IPS-15b (cell line): ENCODE results near the gene PRG3.
A peak's percentile ranks its signal among the peaks of the same experiment; 100 is the strongest.
"Not testable (repeated sequence)": the region's sequence is repeated elsewhere in the genome, so short reads cannot be mapped to it uniquely, and the experiment has no call there.

Source experiments
- H3K27me3 ChIP-seq: one replicate; pipeline ENCODE4 v1.6.1; 2013; ENCODE audit warnings: low read length; ENCODE audit not compliant: control insufficient read depth, insufficient read depth
- H3K36me3 ChIP-seq: one replicate; pipeline ENCODE4 v1.6.1; 2013; ENCODE audit warnings: low read length; ENCODE audit not compliant: control insufficient read depth, insufficient read depth
- H3K4me1 ChIP-seq: one replicate; pipeline ENCODE4 v1.6.1; 2013; ENCODE audit warnings: mild to moderate bottlenecking, low read length; ENCODE audit not compliant: control insufficient read depth, insufficient read depth
- H3K4me3 ChIP-seq: one replicate; pipeline ENCODE4 v1.5.1; 2013; ENCODE audit warnings: low read depth, low read length
- H3K9ac ChIP-seq: one replicate; pipeline ENCODE4 v1.6.1; 2013; ENCODE audit warnings: low read depth, mild to moderate bottlenecking, low read length
- H3K9me3 ChIP-seq: one replicate; pipeline ENCODE4 v1.6.1; 2013; ENCODE audit warnings: mild to moderate bottlenecking, low read length; ENCODE audit not compliant: control insufficient read depth, insufficient read depth

Gene PRG3

GRCh38 chr11:57341250-57341808 is 39.6 kb downstream of the PRG3 start:
- Histone ChIP-seq H3K27me3 (peaks cover 18% of the 10 kb centered on the region), H3K4me1 (peaks cover 18% of the 10 kb centered on the region), H3K36me3 (no peaks in the 10 kb centered on the region), H3K4me3 (no peak overlapping the region), H3K9me3 (no peaks in the 10 kb centered on the region), H3K9ac (no peak overlapping the region)

GRCh38 chr11:57340039-57340615 is 40.8 kb downstream of the PRG3 start:
- Histone ChIP-seq H3K36me3 (no peaks in the 10 kb centered on the region), H3K4me3 (peak overlapping the region; percentile 5), H3K9ac (no peak overlapping the region)

GRCh38 chr11:57339328-57339727 is 41.6 kb downstream of the PRG3 start:
- no peaks in the 10 kb centered on the region for H3K36me3 ChIP-seq
- H3K9ac ChIP-seq: no peak overlapping the region
- no peak overlapping the region for H3K4me3 ChIP-seq
- peaks cover 16% of the 10 kb centered on the region for H3K27me3 ChIP-seq
- H3K9me3 ChIP-seq: no peaks in the 10 kb centered on the region
- H3K4me1 ChIP-seq: peaks cover 18% of the 10 kb centered on the region

More at GRCh38 chr11:57340039-57340615, 40.8 kb downstream of the PRG3 start:
- no peaks in the 10 kb centered on the region for H3K9me3 ChIP-seq
- H3K27me3 ChIP-seq: peaks cover 17% of the 10 kb centered on the region
- H3K4me1 ChIP-seq: peaks cover 16% of the 10 kb centered on the region

- no peak within 1 kb of the TSS for H3K4me3 ChIP-seq
- H3K27me3 ChIP-seq: peaks cover 16% of the 10 kb centered on the region
- H3K36me3 ChIP-seq: peaks cover 3% of the 10 kb centered on the region
- no peak within 1 kb of the TSS for H3K9ac ChIP-seq
- peaks cover 13% of the 10 kb centered on the region for H3K4me1 ChIP-seq
- no peaks in the 10 kb centered on the region for H3K9me3 ChIP-seq
These were observed 42.8 kb downstream of the PRG3 start, which contains the start of gene P2RX3 for GRCh38 chr11:57338142-57338541. Gene P2RX3 (plus strand): TSS chr11:57338352. CDS start chr11:57338551, 199 bp downstream.

- H3K4me3 ChIP-seq, H3K9ac ChIP-seq, H3K9me3 ChIP-seq: not testable (repeated sequence)
- Histone ChIP-seq H3K4me1 (peaks cover 13% of the 10 kb centered on the region), H3K27me3 (peaks cover 16% of the 10 kb centered on the region), H3K36me3 (peaks cover 16% of the 10 kb centered on the region)
These were observed 44.1 kb downstream of the PRG3 start for GRCh38 chr11:57336856-57337255.

DNA sequence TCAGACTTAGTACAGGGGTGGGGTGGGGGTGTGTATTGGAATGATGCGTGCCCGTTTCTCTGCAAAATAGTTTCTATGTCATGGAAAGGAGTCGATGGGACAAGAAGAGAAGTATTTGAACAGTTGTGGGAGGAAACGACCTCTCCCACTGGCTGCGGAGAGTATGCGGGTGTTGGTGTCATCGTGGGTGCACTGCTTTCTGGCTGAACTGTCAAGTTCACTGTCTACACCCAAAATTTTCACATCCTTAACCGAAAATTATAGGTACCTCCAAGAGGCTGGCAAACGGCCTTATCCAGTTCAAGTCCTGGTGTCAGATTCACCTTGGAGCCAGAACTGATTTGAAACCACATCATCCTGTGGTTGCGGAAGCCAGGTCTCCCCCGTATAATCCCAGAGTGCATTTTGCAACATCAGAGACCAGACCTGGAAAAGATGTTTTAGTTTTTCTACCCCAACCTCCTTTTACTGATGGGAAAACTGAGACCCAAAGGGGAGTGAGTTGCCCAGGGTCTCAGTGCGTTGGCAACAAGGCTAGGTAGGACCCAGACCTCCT is 44.8 kb downstream of the PRG3 start:
- peak overlapping the region; percentile 23 for H3K4me3 ChIP-seq
- peaks cover 23% of the 10 kb centered on the region for H3K36me3 ChIP-seq
- peaks cover 12% of the 10 kb centered on the region for H3K27me3 ChIP-seq
- peak overlapping the region; percentile 27 for H3K9ac ChIP-seq
- H3K9me3 ChIP-seq: no peaks in the 10 kb centered on the region
- H3K4me1 ChIP-seq: peaks cover 13% of the 10 kb centered on the region

GRCh38 chr11:57335343-57336110 is 45.4 kb downstream of the PRG3 start, which contains the start of gene SSRP1:
Gene SSRP1 (minus strand): TSS chr11:57335892. CDS start chr11:57335121, 771 bp downstream.
- Histone ChIP-seq H3K4me3 (peak within 1 kb of the TSS; percentile 77), H3K9ac (peak within 1 kb of the TSS; percentile 27), H3K27me3 (peaks cover 6% of the 10 kb centered on the region), H3K36me3 (peaks cover 29% of the 10 kb centered on the region), H3K4me1 (peaks cover 12% of the 10 kb centered on the region), H3K9me3 (no peaks in the 10 kb centered on the region)

DNA sequence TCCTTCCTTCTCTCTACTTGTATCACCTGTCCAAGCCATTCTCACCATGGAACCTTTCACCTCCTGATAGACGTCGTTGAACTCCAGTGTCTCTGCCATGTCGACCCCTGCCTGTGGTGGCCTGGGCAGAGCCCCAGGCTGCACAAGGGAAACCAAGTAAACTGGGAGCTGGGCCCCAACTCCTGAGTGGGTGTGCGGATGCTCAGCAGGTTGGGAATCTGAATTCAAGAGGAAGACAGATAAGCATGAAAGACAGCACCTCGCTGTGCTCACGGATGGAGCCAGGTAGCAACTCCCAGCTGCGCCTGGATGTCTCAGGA is 46.0 kb downstream of the PRG3 start:
- H3K27me3 ChIP-seq: peaks cover 4% of the 10 kb centered on the region
- H3K9me3 ChIP-seq: no peaks in the 10 kb centered on the region
- H3K36me3 ChIP-seq: peaks cover 34% of the 10 kb centered on the region
- H3K4me3 ChIP-seq: peak overlapping the region; percentile 77
- H3K9ac ChIP-seq: no peak overlapping the region
- peaks cover 9% of the 10 kb centered on the region for H3K4me1 ChIP-seq

- H3K4me3 ChIP-seq: no peak overlapping the region
- no peak overlapping the region for H3K9ac ChIP-seq
- H3K27me3 ChIP-seq: no peaks in the 10 kb centered on the region
- H3K9me3 ChIP-seq: no peaks in the 10 kb centered on the region
- peaks cover 6% of the 10 kb centered on the region for H3K4me1 ChIP-seq
- peaks cover 53% of the 10 kb centered on the region for H3K36me3 ChIP-seq
These were observed 48.1 kb downstream of the PRG3 start for GRCh38 chr11:57332694-57333440.

DNA sequence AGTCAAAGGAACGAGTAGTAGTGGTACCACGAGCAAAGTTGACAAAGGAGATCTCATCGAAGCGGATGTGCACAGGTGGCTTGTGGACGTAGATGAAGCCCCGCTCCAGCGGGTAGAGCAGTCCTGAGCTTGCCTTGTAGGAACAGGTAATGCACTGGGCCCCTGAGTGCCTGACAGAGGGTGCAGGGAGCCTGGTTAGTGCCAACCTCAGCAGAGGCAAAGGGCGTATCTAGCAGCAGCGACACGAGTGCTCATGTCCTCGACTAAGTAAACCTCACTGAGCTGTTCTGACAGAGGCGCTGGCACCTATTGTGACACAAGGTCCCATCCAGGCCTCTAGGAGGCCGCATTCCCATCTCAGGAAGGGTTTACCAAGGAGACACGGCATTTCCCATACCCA is 49.2 kb downstream of the PRG3 start:
- H3K27me3 ChIP-seq: no peaks in the 10 kb centered on the region
- H3K9ac ChIP-seq: no peak overlapping the region
- peaks cover 64% of the 10 kb centered on the region for H3K36me3 ChIP-seq
- H3K4me1 ChIP-seq: peaks cover 6% of the 10 kb centered on the region
- H3K4me3 ChIP-seq: no peak overlapping the region
- no peaks in the 10 kb centered on the region for H3K9me3 ChIP-seq

DNA sequence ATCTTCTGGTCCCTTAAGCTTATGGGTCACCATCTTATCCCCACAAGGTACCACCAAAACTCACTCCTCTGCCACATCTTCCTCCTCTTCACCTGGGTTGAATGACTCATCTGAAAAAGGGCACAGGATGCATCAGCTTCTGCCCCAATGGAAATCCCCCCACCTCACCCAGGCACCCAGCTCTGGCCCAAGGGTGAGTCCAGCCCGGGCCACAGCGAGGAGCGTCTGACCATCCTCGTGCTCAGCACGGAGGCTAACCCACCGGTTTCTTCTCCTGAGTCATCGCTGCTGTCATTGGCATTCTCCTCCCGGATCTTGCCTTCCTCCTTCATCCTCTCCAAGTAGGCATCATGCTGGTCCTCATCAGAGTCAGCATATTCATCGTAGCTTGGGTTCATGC is 50.9 kb downstream of the PRG3 start:
- peaks cover 64% of the 10 kb centered on the region for H3K36me3 ChIP-seq
- H3K27me3 ChIP-seq: no peaks in the 10 kb centered on the region
- no peak overlapping the region for H3K9ac ChIP-seq
- no peak overlapping the region for H3K4me3 ChIP-seq
- no peaks in the 10 kb centered on the region for H3K9me3 ChIP-seq
- H3K4me1 ChIP-seq: peaks cover 6% of the 10 kb centered on the region
